Testis (tissue), 2 donors: ENCODE results near the gene DOK5.

Source experiments
- POLR2A ChIP-seq: fragments of 450-650 bp; IDR thresholded peaks from one replicate; pipeline ENCODE4 v1.6.1; 2017; ENCODE audit warnings: antibody characterized with exemption, mild to moderate bottlenecking, moderate library complexity
- TF ChIP-seq, protein P1 (sequence below), 3 experiments: fragments of 450-650 bp in 2 of 3; fragments of 200-600 bp in 1 of 3; sonication (generic) in 1 of 3; IDR thresholded peaks; one replicate each; pipeline ENCODE4 v1.5.1; 2016 to 2019; ENCODE audit warnings: antibody characterized with exemption in 3 of 3, mild to moderate bottlenecking in 2 of 3, moderate library complexity in 1 of 3

GRCh38 chr20:54598352-54598751 is 123.0 kb downstream of the DOK5 start:
- TF ChIP-seq, protein P1, sequence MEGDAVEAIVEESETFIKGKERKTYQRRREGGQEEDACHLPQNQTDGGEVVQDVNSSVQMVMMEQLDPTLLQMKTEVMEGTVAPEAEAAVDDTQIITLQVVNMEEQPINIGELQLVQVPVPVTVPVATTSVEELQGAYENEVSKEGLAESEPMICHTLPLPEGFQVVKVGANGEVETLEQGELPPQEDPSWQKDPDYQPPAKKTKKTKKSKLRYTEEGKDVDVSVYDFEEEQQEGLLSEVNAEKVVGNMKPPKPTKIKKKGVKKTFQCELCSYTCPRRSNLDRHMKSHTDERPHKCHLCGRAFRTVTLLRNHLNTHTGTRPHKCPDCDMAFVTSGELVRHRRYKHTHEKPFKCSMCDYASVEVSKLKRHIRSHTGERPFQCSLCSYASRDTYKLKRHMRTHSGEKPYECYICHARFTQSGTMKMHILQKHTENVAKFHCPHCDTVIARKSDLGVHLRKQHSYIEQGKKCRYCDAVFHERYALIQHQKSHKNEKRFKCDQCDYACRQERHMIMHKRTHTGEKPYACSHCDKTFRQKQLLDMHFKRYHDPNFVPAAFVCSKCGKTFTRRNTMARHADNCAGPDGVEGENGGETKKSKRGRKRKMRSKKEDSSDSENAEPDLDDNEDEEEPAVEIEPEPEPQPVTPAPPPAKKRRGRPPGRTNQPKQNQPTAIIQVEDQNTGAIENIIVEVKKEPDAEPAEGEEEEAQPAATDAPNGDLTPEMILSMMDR (IDR thresholded peaks at IDR 0.05): no peak
- TF ChIP-seq POLR2A: no peak
